CD14-positive monocyte (primary cell): ENCODE results near the gene ZNF385D. TPM values are rescaled to one million over a fixed set of nuclear protein-coding genes. Genes with fewer than 3 reads are reported as not detected.

Experiments used
- DNase-seq, 3 donors: peaks; one replicate each; pipeline ENCODE4 v3.0.0-alpha.2; 2011 to 2022
- H2AFZ ChIP-seq: 2 replicates; pipeline ENCODE4 v1.6.0; 2012; ENCODE audit warnings: mild to moderate bottlenecking, low read depth, low read length, inconsistent platforms; ENCODE audit not compliant: insufficient read depth, poor library complexity, severe bottlenecking
- H3K27ac ChIP-seq, 2 donors: 1 replicate in 1 of 2; 2 replicates in 1 of 2; pipeline ENCODE4 v1.5.1; 2012 to 2013; ENCODE audit warnings: low read length in 2 of 2, control low read depth in 1 of 2, inconsistent platforms in 1 of 2, low read depth in 1 of 2, mild to moderate bottlenecking in 1 of 2
- H3K27me3 ChIP-seq, 2 donors: one replicate each; pipeline versions ENCODE4 v1.6.0 to v1.6.1; 2011 to 2013; ENCODE audit warnings: low read length in 2 of 2; ENCODE audit not compliant: control insufficient read depth in 2 of 2, insufficient read depth in 2 of 2
- H3K36me3 ChIP-seq, 2 donors: replicated peaks in 1 of 2; 1 replicate in 1 of 2; 2 replicates in 1 of 2; pipeline versions ENCODE4 v1.5.1 to v1.6.1; 2012 to 2013; ENCODE audit warnings: low read length in 2 of 2, control low read depth in 1 of 2, inconsistent platforms in 1 of 2, mild to moderate bottlenecking in 1 of 2; ENCODE audit not compliant: insufficient read depth in 2 of 2, control insufficient read depth in 1 of 2
- H3K4me1 ChIP-seq, 2 donors: 1 replicate in 1 of 2; 2 replicates in 1 of 2; pipeline versions ENCODE4 v1.5.1 to v1.6.1; 2012 to 2013; ENCODE audit warnings: low read length in 2 of 2, control low read depth in 1 of 2, inconsistent platforms in 1 of 2, mild to moderate bottlenecking in 1 of 2, moderate library complexity in 1 of 2; ENCODE audit not compliant: insufficient read depth in 2 of 2, control insufficient read depth in 1 of 2
- H3K4me2 ChIP-seq: replicated peaks from 2 replicates; pipeline ENCODE3; 2012; ENCODE audit warnings: low read length, moderate library complexity, mild to moderate bottlenecking; ENCODE audit not compliant: poor library complexity, severe bottlenecking; ENCODE audit errors: extremely low read depth
- H3K4me3 ChIP-seq, 3 experiments: fragments of 200-600 bp in 1 of 3; sonication (generic) in 1 of 3; replicated peaks in 1 of 3; 1 replicate in 2 of 3; 2 replicates in 1 of 3; pipeline ENCODE4 v1.5.1; 2011 to 2013; ENCODE audit warnings: low read length in 3 of 3, mild to moderate bottlenecking in 3 of 3, control low read depth in 2 of 3, low read depth in 2 of 3, inconsistent platforms in 1 of 3, moderate library complexity in 1 of 3
- H3K79me2 ChIP-seq: 2 replicates; pipeline ENCODE4 v1.6.0; 2012; ENCODE audit warnings: mild to moderate bottlenecking, control low read depth, inconsistent platforms, low read length, moderate library complexity; ENCODE audit not compliant: insufficient read depth
- H3K9ac ChIP-seq: 2 replicates; pipeline ENCODE4 v1.6.0; 2017; ENCODE audit warnings: low read length, mild to moderate bottlenecking; ENCODE audit not compliant: insufficient read depth, poor library complexity, severe bottlenecking
- H3K9me3 ChIP-seq, 2 donors: replicated peaks in 1 of 2; 1 replicate in 1 of 2; 2 replicates in 1 of 2; pipeline versions ENCODE4 v1.5.1 to v1.6.1; 2012 to 2013; ENCODE audit warnings: low read length in 2 of 2, control low read depth in 1 of 2; ENCODE audit not compliant: control insufficient read depth in 1 of 2, insufficient read depth in 1 of 2
- H4K20me1 ChIP-seq: 2 replicates; pipeline ENCODE4 v1.6.0; 2012; ENCODE audit warnings: mild to moderate bottlenecking, low read length, control low read depth, moderate library complexity; ENCODE audit not compliant: insufficient read depth
- H3K27ac Mint-ChIP-seq, 7 donors: one replicate each; pipeline ENCODE4 v1.8.0; 2020; ENCODE audit warnings: mild to moderate bottlenecking in 7 of 7, mixed read lengths in 7 of 7, moderate library complexity in 6 of 7, inconsistent platforms in 2 of 7
- H3K27me3 Mint-ChIP-seq, 3 donors: one replicate each; pipeline ENCODE4 v1.8.0; 2021 to 2022; ENCODE audit warnings: low read depth in 3 of 3, mild to moderate bottlenecking in 3 of 3, mixed read lengths in 3 of 3, moderate library complexity in 3 of 3, inconsistent platforms in 1 of 3
- H3K36me3 Mint-ChIP-seq, 2 donors: one replicate each; pipeline ENCODE4 v1.8.0; 2020; ENCODE audit warnings: mixed read lengths in 2 of 2, inconsistent platforms in 1 of 2, mild to moderate bottlenecking in 1 of 2
- H3K4me1 Mint-ChIP-seq: one replicate; pipeline ENCODE4 v1.8.0; 2020; ENCODE audit warnings: mild to moderate bottlenecking, mixed read lengths
- H3K4me3 Mint-ChIP-seq, 2 donors: one replicate each; pipeline ENCODE4 v1.8.0; 2020; ENCODE audit warnings: mild to moderate bottlenecking in 2 of 2, mixed read lengths in 2 of 2, moderate library complexity in 1 of 2
- H3K9me3 Mint-ChIP-seq, 7 donors: one replicate each; pipeline ENCODE4 v1.8.0; 2020 to 2022; ENCODE audit warnings: mixed read lengths in 7 of 7, mild to moderate bottlenecking in 6 of 7, moderate library complexity in 6 of 7, inconsistent platforms in 2 of 7
- CTCF ChIP-seq: fragments of 200-600 bp; IDR thresholded peaks from one replicate; pipeline ENCODE4 v1.8.0; 2022; ENCODE audit warnings: antibody characterized with exemption, mild to moderate bottlenecking
- WGBS: methylation state at CpG from one replicate; pipeline ENCODE4 v1.1.5; 2013; ENCODE audit warnings: missing lambda C conversion rate; ENCODE audit not compliant: insufficient coverage; 5-methylcytosine and 5-hydroxymethylcytosine counted together
- intact Hi-C, 2 donors: fragments of 100-400 bp; cut with micrococcal nuclease; formaldehyde crosslinking; loops; one replicate each; pipeline versions ENCODE4 v1.15.0 to v1.15.1; 2023
- polyA plus RNA-seq, 3 donors: library from polyadenylated mRNA; depleted of rRNA in 1 of 3; unstranded in 2 of 3; stranded (reverse) in 1 of 3; fragments of 300-500 nt in 2 of 3; fragments of >200 nt in 1 of 3; fragmentation: Illumina TruSeq in 2 of 3; gene quantifications; 1 replicate in 2 of 3; 2 replicates in 1 of 3; pipeline ENCODE4 v1.2.3, GENCODE V29; 2012 to 2021

Gene ZNF385D
- polyA plus RNA-seq, 3 donors = not detected

- H3K36me3 Mint-ChIP-seq = no peaks in the 10 kb centered on the region
- H3K27me3 Mint-ChIP-seq = peaks cover 0 to 3% (median 0%) of the 10 kb centered on the region in 3 donors
- Histone ChIP-seq H2AFZ (no peak overlapping the region), H3K27me3 (no peaks in the 10 kb centered on the region), H3K4me1 (no peaks in the 10 kb centered on the region), H3K79me2 (no peaks in the 10 kb centered on the region), H3K4me2 (no peak overlapping the region), H3K9ac (no peak overlapping the region), H3K27ac (no peak overlapping the region), H3K4me3 (no peak overlapping the region), H3K9me3 (no peaks in the 10 kb centered on the region), H4K20me1 (no peaks in the 10 kb centered on the region), H3K36me3 (no peaks in the 10 kb centered on the region)
- DNase-seq = no peak
- no CpG with 5 or more reads among the region's 1 CpG for WGBS
- intact Hi-C loops = no loop called here
- H3K4me1 Mint-ChIP-seq = no peaks in the 10 kb centered on the region
- no peak for TF ChIP-seq CTCF
- H3K27ac Mint-ChIP-seq = no peak overlapping the region
- H3K4me3 Mint-ChIP-seq = no peak overlapping the region
- peaks cover 0 to 6% (median 1%) of the 10 kb centered on the region in 7 donors for H3K9me3 Mint-ChIP-seq
Measured at GRCh38 chr3:21654662-21655061, 96.3 kb downstream of the ZNF385D start.

- 100% methylated on average over 3 of the region's 5 CpGs for WGBS
- no peak overlapping the region for H3K9ac ChIP-seq
- H3K36me3 Mint-ChIP-seq = no peaks in the 10 kb centered on the region
- peaks cover 0 to 5% (median 0%) of the 10 kb centered on the region in 7 donors for H3K9me3 Mint-ChIP-seq
- H4K20me1 ChIP-seq = no peaks in the 10 kb centered on the region
- no peaks in the 10 kb centered on the region for H3K36me3 ChIP-seq
- H3K4me3 ChIP-seq = no peak overlapping the region
- no peak overlapping the region for H2AFZ ChIP-seq
- TF ChIP-seq CTCF = no peak
- H3K27me3 ChIP-seq = no peaks in the 10 kb centered on the region
- intact Hi-C loops = no loop called here
- no peaks in the 10 kb centered on the region for H3K4me1 Mint-ChIP-seq
- no peaks in the 10 kb centered on the region for H3K79me2 ChIP-seq
- H3K9me3 ChIP-seq = no peaks in the 10 kb centered on the region
- no peak overlapping the region for H3K27ac ChIP-seq
- peaks cover 0 to 3% (median 0%) of the 10 kb centered on the region in 3 donors for H3K27me3 Mint-ChIP-seq
- no peak for DNase-seq
- H3K4me1 ChIP-seq = no peaks in the 10 kb centered on the region
- H3K27ac Mint-ChIP-seq = no peak overlapping the region
- no peak overlapping the region for H3K4me2 ChIP-seq
- H3K4me3 Mint-ChIP-seq = no peak overlapping the region
Measured at GRCh38 chr3:21654241-21654640, 96.8 kb downstream of the ZNF385D start.
